Activated effector memory CD4-positive, alpha-beta T cell treated with Interleukin-2 at 50 U/mL for 16 hours (primary cell): ENCODE data around the gene CACNA2D1.

Source experiments
- DNase-seq: peaks from one replicate; pipeline ENCODE4 v3.0.0-alpha.2; 2020

Gene CACNA2D1

DNA sequence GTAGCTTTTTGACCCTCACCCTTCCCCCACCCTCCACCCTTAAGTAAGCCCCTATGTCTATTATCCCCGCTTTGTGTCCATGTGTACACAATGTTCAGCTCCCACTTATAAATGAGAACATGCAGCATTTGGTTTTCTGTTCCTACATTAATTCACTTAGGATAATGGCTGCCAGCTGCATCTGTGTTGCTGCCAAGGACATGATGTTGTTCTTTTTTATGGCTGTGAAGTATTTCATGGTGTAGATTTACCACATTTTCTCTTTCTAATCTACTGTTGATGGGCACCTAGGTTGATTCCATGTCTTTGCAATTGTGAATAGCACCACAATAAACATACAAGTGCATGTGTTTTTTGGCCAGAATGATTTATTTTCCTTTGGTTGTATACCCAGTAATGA, 232.2 kb downstream of the CACNA2D1 start:
- no peak for DNase-seq

- no peak for DNase-seq
Measured at GRCh38 chr7:82210416-82211184, 233.0 kb downstream of the CACNA2D1 start.

DNA sequence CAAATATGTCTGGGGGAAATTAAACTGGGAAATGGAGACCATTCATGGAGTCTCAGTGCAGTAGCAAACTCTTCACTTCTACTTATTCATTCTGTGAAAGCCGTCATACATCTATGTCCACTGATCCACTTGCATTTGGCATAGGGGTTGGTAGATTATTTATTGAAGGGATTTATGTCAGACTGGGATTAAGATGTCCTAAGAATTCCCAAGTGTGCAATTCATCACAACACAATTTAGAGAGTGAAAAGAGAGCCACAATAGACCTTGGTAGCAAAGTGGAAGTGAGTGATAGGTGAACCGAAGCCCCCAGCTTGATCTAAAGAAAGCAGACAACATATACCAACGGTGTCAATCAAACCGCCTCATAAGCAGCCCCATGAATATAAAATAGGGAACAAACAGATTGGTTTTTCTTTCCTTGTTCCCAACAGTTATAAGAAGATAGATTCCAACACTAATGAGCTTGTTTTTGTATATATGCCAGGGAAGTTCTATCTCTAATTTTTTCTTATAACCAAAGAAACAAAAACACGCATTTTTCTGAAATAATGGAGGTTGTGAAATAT, 234.3 kb downstream of the CACNA2D1 start:
- DNase-seq, result no peak

GRCh38 chr7:82204694-82205093, 238.9 kb downstream of the CACNA2D1 start:
- DNase-seq, result no peak

DNA sequence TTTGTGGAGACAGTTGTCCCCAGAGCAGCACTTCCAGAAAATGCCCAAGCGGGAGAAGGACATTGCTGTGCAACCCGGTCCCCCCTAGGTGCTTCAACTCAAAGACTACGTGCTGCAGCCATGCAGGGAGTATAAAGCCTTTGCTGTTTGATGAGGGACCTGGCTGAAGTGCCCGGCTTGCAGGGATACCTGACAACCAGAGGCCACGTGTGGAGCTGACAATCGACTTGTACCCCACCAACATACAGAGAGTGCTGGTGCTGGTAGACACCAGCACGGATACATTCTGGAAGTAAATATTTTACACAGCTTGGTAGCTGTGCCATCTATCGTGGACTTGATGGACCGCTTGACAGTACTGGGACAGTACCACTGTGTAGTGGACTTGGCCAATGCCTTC, 240.6 kb downstream of the CACNA2D1 start:
- no peak for DNase-seq

GRCh38 chr7:82202107-82202506, 241.5 kb downstream of the CACNA2D1 start:
- DNase-seq, result no peak

- DNase-seq, result no peak
Measured at GRCh38 chr7:82200601-82201000, 243.0 kb downstream of the CACNA2D1 start.

DNA sequence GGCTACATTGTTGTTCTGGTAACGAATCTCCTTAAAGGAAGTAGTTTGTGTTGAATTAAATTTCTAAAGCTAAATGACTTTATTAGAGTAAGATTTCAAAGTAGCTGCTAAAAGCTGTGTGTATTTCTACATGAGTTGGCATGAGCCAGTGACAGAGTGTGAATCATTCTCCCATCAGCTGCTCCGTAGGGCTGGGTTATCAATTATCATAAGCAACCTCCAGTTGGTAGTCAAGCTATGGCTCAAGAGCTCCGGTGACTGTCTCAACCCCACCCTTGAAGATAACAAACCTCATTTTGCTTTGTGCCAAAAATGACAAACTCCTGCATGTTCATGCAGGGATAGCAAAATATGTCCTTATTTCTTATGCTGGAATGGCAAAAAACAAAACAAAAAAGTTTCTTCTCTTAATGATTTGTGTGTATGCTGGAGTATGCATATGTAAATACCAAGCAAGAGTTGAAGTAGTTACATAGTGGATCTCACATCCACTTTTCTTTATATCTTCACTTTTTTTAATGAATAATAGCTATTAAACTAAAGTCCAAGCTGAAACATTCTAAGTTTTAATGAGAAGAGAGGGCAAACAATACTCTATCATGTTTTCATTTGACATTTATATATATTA, 249.4 kb downstream of the CACNA2D1 start:
- DNase-seq, result no peak

GRCh38 chr7:82188636-82189035, 254.9 kb downstream of the CACNA2D1 start:
- no peak for DNase-seq

- no peak for DNase-seq
Measured at GRCh38 chr7:82185443-82185842, 258.1 kb downstream of the CACNA2D1 start.

GRCh38 chr7:82183634-82184033, 259.9 kb downstream of the CACNA2D1 start:
- DNase-seq, result no peak

- DNase-seq, result no peak
Measured at GRCh38 chr7:82179311-82179710, 264.3 kb downstream of the CACNA2D1 start.

DNA sequence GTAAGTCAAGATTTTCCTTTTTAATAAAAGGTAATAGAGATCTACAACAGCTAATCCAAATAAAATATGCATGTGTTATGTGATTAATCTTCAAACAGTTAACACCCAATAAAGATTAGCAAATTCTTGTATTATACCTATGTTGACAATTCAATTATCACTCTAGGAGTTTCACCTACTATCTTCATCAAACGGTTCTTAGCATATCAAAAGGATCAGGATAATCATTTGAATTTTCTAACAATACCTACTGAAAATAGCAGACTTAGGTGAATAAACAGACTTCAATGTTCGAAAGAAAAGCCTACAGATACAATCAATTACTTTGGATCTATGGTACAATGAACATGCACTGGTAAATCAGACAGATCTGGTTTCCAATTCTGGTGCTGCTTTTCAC, 268.3 kb downstream of the CACNA2D1 start:
- no peak for DNase-seq

DNA sequence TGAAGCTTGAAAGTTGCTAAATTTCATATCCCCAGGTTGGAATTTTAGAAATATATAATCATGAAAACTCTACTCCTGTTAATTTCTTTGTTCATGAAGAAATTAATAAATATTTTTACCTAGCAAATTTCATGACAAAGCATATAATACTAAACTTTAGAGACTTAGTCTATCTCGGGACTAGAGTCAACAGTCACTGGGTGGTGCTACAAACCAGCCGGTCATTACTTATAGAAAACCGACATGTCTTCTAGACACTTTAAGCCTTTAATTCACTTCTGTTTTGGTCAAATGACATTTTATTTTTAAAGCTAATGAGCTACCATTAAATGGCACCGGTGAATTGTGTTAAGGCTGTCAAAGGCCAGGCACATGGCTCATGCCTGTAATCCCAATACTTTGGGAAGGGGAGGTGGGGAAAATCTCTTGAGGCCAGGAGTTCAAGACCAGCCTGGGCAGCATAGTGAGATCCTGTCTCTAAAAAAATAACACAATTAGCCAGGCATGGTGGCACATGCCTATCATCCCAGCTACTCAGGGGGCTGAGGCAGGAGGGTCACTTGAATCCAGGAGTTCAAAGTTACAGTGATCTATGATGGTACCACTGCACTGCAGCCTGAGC, 270.1 kb downstream of the CACNA2D1 start:
- no peak for DNase-seq

DNA sequence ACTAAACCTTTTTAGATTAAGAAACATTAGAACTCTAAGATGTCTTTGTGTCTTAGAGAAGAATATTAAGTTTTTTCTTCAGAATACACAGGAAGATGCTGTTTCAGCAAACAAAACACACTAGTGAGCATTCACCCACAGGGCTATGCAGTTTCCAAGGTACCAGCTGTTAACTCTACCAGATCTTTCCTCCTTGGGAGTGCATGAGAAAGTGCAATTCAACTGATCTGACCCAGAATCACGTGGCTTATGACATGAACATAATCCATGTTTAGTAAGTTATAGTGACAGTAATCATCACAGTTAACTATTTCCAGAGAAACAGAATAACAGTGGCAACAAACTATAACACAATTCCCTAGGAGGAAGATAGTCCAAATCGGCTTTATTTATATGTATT, 270.7 kb downstream of the CACNA2D1 start:
- DNase-seq, result no peak

- no peak for DNase-seq
Measured at GRCh38 chr7:82172017-82172416, 271.6 kb downstream of the CACNA2D1 start.

DNA sequence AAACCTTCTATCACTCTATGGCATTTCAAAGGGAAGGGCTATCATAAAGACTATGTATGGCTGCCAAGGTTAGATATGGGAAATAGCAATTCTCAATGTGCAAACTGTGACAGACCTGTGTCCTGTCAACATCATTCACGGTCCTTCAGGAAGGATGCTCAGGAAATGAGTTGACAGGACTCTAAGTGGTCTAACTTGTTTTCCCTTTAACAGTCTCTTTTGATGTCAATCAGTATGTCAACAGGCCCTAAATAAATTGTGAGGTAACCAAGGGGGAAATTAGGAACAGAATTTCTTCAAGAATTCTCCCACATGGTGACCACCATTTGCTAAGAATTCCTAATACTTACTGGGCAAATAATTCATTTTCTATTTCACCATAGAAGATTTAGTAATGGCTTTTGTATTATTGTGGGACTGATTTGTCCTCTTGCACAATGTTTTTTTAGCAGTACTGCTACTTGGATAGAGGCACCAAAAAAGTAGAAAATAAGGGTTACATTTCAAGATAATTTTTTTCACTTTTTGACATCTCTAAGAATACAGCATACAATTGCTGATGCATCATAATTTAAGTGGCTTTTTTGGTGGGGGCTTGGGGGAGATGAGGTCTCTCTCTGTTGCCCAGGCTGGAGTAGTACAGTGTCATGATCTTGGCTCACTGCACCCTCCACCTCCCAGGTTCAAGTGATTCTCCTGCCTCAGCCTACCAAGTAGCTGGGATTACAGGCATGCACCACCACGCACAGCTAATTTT, 275.8 kb downstream of the CACNA2D1 start:
- no peak for DNase-seq

DNA sequence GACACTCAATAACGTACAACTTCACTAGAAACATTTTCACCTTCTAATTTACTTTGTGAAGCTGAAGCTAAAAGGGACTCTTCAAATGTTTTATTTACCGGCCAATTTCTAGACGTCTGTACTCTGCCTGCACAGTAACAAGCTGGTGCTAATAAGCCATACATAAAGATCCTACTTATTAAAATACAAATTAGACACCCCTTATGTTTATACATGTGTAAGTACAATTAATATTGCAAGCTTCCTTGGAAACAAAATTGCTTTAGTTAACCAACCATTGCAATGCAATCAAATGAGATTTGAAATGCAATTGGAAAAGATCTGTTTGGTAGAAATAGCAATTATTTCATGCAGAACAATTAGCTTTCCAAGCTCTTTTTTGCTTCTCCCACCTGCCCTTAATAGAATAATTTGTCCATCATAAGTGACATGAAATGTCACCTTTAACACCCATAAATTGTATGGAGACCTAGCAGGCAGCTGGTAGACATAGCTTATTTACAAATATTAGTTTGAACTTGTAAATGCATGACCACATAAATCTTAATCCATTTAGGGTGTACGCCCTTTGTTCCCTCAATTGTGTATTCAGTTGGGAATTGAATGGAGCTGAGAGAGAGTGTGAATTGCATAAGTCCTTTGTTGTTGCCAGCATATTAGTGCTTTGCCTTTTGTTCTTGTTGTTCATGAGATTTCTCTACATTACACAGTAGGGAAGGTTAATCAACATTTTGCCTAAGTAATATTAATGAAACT, 277.1 kb downstream of the CACNA2D1 start:
- no peak for DNase-seq

- DNase-seq, result no peak
Measured at GRCh38 chr7:82164813-82165212, 278.8 kb downstream of the CACNA2D1 start.

DNA sequence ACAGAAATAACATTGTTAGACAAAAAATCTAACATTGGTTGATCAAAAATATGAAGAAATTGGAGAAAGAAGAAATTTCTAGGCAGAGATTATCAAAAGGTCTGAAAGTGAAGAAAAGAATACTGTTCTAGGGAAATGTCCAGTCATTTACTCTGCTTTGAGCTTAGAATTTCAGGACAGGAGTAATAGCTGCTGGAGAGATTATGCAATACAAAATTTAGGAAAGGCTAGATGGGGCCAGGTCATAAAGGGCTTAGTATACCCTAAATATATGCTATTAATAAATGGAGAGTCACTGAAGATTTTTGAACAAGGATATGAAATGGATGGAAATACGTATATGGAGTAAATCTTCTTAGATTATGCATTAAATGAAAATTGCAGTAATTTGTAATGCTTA, 279.2 kb downstream of the CACNA2D1 start:
- no peak for DNase-seq

DNA sequence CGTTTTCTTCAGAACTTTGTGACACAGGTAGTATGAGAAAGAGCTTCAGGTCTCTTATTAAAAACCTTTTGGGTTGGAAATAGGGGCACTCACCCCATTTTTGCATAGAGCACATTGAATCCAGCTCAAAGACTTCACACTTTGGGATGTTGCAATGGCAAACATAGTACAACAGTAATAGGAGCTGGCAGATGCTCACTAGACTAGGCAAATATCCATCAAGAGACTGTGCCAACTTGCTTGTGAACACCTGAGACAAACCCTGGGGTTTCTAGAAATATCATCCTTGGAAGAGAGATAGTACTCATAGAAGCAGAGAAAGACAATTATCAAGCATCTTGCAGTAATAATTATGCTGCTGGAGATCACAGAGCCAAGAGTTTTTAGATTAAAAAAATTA, 280.0 kb downstream of the CACNA2D1 start:
- DNase-seq, result no peak

DNA sequence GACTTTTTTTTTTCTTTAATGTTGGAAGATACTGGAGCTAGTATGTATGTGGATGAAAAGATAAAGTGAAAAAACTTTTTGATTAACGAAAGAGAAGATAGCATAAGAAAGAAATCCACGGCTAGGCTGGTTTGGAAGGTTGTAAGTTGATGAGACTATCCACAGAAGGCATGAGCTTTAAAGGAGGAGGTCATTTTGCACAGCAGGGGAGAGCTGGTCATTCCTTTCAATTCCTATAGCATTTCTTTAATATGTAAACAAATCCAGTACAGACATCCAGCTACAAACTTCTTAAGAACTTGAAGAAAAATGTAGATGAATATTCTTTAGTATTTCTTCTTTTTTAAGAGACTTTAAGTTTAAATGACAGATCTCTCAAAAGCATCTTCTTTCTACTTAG, 281.3 kb downstream of the CACNA2D1 start:
- DNase-seq, result no peak
